Ectodermal cell (in vitro differentiated cells): Measurements from ENCODE around the gene NAIF1.

Experiments
- H3K27ac ChIP-seq: 2 replicates; pipeline ENCODE4 v1.7.0; 2013; ENCODE audit warnings: mild to moderate bottlenecking, low read depth, low read length; ENCODE audit not compliant: insufficient read depth, poor library complexity, severe bottlenecking
- H3K27me3 ChIP-seq: 2 replicates; pipeline ENCODE4 v1.7.0; 2013; ENCODE audit warnings: mild to moderate bottlenecking, low read length; ENCODE audit not compliant: insufficient read depth, control insufficient read depth, poor library complexity, severe bottlenecking
- H3K36me3 ChIP-seq: one replicate; pipeline ENCODE4 v1.7.0; 2013; ENCODE audit warnings: low read length; ENCODE audit not compliant: control insufficient read depth, insufficient read depth
- H3K4me1 ChIP-seq: one replicate; pipeline ENCODE4 v1.7.0; 2013; ENCODE audit warnings: low read length; ENCODE audit not compliant: control insufficient read depth, insufficient read depth
- H3K4me3 ChIP-seq: 2 replicates; pipeline ENCODE4 v1.7.0; 2013; ENCODE audit warnings: low read depth, low read length, control low read depth; ENCODE audit not compliant: insufficient read depth
- H3K9me3 ChIP-seq: 2 replicates; pipeline ENCODE4 v1.7.0; 2013; ENCODE audit warnings: mild to moderate bottlenecking, low read length, moderate library complexity; ENCODE audit not compliant: control insufficient read depth
- WGBS, 2 experiments: methylation state at CpG; one replicate each; pipeline ENCODE4 v1.1.7; 2013; ENCODE audit warnings: missing lambda C conversion rate in 2 of 2; 5-methylcytosine and 5-hydroxymethylcytosine counted together

The NAIF1 gene

GRCh38 chr9:128056887-128057723 is 10.0 kb downstream of the NAIF1 start:
- H3K4me3 ChIP-seq = no peak overlapping the region
- WGBS, 2 experiments = 81 to 83% methylated on average over 14 of the region's 14 CpGs
- H3K4me1 ChIP-seq = peaks cover 20% of the 10 kb centered on the region
- no peaks in the 10 kb centered on the region for H3K9me3 ChIP-seq
- no peak overlapping the region for H3K27ac ChIP-seq
- no peaks in the 10 kb centered on the region for H3K36me3 ChIP-seq
- H3K27me3 ChIP-seq = no peaks in the 10 kb centered on the region

- Histone ChIP-seq H3K4me3 (no peak overlapping the region), H3K9me3 (no peaks in the 10 kb centered on the region), H3K27ac (no peak overlapping the region), H3K36me3 (no peaks in the 10 kb centered on the region), H3K4me1 (peaks cover 20% of the 10 kb centered on the region), H3K27me3 (no peaks in the 10 kb centered on the region)
- WGBS, 2 experiments = 75 to 78% methylated on average over 3 of the region's 3 CpGs
These were observed 11.0 kb downstream of the NAIF1 start for GRCh38 chr9:128056086-128056485.

DNA sequence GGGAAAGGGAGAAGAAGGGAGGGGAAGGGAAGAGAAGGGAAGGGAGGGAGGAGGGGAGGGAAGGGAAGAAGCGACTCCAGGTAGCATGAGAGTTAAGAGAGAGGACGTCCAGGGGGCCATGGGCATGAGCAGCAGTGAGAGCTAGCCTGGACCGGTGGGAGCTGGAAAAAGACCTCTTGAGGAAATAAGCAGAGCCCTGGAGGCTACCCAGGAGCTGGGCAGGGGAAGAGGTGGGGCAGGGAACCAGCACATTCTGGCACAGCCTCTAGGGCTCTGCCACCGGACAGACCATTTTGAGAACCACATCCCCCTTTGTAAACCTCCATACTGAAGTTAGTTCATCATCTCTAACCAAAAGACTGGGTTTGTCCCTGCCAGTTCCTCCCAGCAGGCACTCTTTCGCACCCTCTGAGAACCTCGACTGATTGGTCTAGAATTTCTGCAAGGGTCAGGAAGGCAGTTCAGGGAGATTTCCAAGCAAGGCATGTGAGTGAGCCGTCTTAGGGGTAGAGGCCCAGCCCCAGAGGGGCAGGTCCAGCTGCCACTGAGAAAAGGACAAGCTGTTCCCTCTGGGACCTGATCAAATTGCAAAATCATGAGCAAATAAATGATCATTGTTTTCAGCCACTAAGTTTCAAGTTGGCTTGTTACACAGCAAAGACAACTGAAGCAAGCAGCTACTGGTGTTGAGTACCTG is 11.6 kb downstream of the NAIF1 start:
- Histone ChIP-seq H3K36me3 (no peaks in the 10 kb centered on the region), H3K27me3 (no peaks in the 10 kb centered on the region), H3K4me1 (peaks cover 20% of the 10 kb centered on the region), H3K9me3 (no peaks in the 10 kb centered on the region), H3K27ac (no peak overlapping the region), H3K4me3 (no peak overlapping the region)
- WGBS, 2 experiments = 44 to 45% methylated on average over 7 of the region's 7 CpGs

DNA sequence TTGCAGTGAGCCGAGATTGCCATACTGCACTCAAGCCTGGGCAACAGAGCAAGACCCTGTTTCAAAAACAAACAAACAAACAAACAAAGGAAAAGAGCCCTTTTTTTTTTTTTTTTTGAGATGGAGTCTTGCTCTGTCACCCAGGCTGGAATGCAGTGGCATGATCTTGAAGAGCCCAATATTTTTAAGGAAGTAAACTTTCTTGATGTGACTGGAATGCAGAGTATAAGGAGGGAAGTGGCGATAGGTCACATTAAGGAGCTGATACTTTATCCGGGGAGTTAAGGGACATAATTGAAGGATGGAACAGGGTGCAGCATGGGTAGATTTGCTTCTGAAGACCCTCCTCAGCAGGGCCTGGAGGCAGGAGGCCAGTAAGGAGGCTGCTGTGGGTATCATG is 13.0 kb downstream of the NAIF1 start:
- Histone ChIP-seq H3K9me3 (no peaks in the 10 kb centered on the region), H3K4me3 (no peak overlapping the region), H3K27ac (no peak overlapping the region), H3K4me1 (peaks cover 20% of the 10 kb centered on the region), H3K27me3 (no peaks in the 10 kb centered on the region), H3K36me3 (no peaks in the 10 kb centered on the region)
- 91 to 95% methylated on average over 3 of the region's 3 CpGs for WGBS, 2 experiments

DNA sequence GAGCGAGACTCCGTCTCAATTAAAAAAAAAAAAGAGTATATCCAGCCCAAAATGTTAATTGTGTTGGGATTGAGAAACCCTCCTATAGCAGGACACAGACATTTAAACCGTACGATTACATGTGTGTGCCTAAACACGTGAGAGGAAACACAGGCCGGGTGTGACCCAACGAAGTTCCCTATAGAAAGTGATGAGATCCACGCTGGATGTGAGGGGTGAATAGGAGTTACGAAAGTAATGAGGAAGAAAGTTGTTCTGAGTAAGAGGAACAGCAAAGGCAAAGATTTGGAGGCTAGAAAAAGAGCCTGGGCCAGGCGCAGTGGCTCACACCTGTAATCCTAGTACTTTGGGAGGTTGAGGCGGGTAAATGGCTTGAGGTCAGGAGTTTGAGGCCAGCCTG is 13.6 kb downstream of the NAIF1 start:
- Histone ChIP-seq H3K36me3 (no peaks in the 10 kb centered on the region), H3K27ac (no peak overlapping the region), H3K4me1 (peaks cover 20% of the 10 kb centered on the region), H3K9me3 (no peaks in the 10 kb centered on the region), H3K4me3 (no peak overlapping the region), H3K27me3 (no peaks in the 10 kb centered on the region)
- WGBS, 2 experiments = 93 to 95% methylated on average over 10 to 11 of the region's 11 CpGs

DNA sequence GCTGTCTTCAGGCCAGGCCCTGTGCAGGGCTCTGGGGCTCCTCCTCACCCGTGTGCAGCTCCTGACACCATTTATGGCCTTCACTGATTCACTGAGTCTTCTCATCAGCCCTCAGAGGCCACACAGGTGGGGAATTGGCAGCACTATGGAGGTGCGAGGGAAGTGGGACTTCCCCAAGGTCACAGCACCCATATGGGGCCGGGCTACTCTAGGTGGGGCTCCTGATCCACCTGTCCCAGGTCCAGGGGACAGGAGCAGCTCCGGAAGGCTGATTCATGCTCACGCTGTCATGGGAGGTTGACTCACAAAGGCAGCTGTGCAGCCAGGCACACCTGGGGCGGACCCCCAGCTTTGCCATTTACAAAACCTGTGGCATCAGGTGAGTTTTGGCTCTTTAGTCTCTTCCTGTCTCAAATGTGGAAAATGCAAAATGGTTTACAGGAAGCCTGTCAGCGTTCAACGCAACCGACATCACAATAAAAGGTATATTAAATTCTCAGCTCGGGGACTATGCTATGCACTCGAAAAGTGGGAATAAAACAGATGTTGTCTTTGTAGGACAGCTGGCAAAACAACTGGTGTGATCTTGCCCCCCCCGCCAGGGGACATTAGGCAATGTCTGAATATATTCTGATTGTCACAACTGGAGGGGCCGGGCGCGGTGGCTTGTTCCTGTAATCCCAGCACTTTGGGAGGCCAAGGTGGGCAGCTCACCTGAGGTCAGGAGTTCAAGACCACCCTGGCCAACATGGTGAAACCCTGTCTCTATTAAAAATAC is 15.0 kb downstream of the NAIF1 start:
- Histone ChIP-seq H3K27me3 (no peaks in the 10 kb centered on the region), H3K27ac (no peak overlapping the region), H3K4me3 (no peak overlapping the region), H3K36me3 (no peaks in the 10 kb centered on the region), H3K9me3 (no peaks in the 10 kb centered on the region), H3K4me1 (peaks cover 14% of the 10 kb centered on the region)
- WGBS, 2 experiments = 92 to 93% methylated on average over 15 of the region's 15 CpGs

DNA sequence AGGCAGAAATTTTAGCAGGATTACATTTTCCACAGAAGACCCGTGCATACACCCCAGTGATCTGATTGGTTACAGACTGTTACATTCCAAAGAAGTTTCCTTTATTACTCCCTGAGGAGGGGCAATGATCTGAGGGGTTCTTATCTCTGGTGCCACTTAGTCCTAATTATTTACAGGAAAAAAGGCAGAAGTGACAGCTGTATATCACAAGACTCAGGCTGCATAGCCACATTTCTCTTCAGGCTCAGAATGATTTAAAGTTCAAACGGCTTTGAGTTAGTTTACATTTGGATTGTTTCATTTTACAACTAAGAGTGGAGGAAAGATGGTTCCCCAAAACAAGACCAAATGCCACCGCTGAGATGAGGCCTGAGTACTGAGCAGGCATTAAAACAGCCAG is 17.3 kb downstream of the NAIF1 start:
- Histone ChIP-seq H3K4me3 (no peak overlapping the region), H3K27me3 (no peaks in the 10 kb centered on the region), H3K4me1 (no peaks in the 10 kb centered on the region), H3K9me3 (no peaks in the 10 kb centered on the region), H3K27ac (no peak overlapping the region), H3K36me3 (no peaks in the 10 kb centered on the region)
- 81 to 93% methylated on average over 3 of the region's 3 CpGs for WGBS, 2 experiments

DNA sequence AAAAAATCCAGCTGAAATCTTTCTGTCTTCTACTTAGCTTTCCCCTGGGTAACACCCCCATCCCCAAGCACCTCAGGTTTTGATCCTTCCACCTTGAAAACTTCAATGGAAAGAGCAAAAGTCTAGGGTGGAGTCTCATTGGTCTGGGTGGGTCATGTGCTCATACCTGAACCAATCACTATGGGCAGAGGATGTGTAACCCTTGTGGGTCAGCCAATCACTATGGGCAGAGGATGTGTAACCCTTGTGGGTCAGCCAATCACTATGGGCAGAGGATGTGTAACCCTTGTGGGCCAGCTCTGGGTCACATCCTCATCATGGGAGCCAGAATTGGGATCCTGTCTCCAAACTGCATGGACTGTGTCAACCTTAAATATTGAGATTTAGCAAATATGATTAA is 18.5 kb downstream of the NAIF1 start:
- no peak overlapping the region for H3K27ac ChIP-seq
- H3K4me1 ChIP-seq = no peaks in the 10 kb centered on the region
- no peaks in the 10 kb centered on the region for H3K9me3 ChIP-seq
- no peaks in the 10 kb centered on the region for H3K36me3 ChIP-seq
- H3K4me3 ChIP-seq = no peak overlapping the region
- H3K27me3 ChIP-seq = no peaks in the 10 kb centered on the region

DNA sequence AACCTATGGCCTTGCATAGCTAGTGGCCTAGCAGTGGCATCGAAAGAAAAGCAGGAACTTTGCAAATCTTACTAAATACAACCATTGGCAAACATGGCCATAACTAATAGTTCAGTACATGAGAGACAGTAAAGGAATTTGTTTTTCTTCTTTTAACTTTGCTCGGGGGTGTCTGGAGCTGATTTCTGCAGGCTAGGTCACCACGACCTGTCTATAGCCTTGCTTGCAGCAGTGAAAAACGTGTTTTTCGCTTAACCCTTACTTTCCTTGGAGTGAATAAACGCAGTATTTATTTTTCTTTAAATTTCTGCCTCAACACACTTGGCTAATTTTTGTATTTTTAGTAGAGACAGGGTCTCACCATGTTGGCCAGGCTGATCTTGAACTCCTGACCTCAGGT is 19.9 kb downstream of the NAIF1 start:
- Histone ChIP-seq H3K27me3 (no peaks in the 10 kb centered on the region), H3K9me3 (no peaks in the 10 kb centered on the region), H3K4me3 (no peak overlapping the region), H3K4me1 (no peaks in the 10 kb centered on the region), H3K36me3 (no peaks in the 10 kb centered on the region), H3K27ac (no peak overlapping the region)
- WGBS, 2 experiments = 92% methylated on average over 6 of the region's 6 CpGs

DNA sequence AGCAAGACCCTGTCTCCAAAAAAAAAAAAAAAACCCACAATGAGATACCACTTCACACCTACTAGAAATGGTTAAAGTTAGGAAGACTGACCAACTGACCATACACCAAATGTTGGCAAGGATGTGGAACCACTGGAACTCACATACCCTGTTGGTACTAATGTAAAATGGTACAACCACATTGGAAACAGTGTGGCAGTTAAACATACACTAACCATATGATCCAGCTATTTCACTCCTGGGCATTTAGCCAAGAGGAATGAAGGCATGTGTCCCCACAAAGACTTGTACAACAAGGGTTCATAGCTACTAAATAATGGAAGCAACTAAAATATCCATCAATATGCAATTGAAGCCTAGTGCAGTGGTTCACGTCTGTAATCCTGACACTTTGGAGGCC is 21.3 kb downstream of the NAIF1 start:
- Histone ChIP-seq H3K27ac (no peak overlapping the region), H3K4me1 (no peaks in the 10 kb centered on the region), H3K27me3 (no peaks in the 10 kb centered on the region), H3K36me3 (no peaks in the 10 kb centered on the region), H3K9me3 (no peaks in the 10 kb centered on the region), H3K4me3 (no peak overlapping the region)
- WGBS, 2 experiments = 84 to 85% methylated on average over 1 of the region's 1 CpG
